ENCODE results near the gene MRPS9. TPM values are rescaled to one million over a fixed set of nuclear protein-coding genes. Genes with fewer than 3 reads are reported as not detected.

The MRPS9 gene
- total RNA-seq, 1 donor from 2014 or later, result 34.7 TPM

DNA sequence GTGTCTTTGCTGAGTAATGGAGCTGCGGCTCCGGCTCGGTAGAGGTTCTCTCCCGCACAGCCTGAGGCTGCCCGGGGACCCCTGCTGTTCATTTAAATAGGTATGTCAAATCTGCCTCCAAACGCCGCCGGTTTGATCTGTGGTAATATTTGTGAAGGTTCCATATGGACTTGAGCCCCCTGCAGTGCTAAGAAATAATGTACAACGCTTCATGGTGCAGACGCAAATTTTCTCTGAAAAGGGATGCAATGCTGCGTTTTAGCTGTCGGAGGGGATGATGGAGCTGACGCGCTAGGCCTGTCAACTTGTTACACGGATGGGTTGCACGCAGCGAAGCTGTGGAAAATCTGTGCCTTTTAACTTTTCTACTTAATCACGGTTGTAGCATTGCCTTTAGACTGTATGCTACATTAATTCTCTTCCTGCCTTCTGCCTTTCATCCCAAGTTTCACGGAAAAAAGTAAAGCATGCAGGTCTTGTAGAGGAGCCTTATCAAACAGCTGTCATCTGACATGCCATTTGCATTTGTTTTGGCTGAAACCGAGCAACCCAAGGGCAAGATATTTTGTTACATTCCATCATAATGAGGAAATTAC is 43.2 kb downstream of the MRPS9 start:
- TF ChIP-seq, protein P1, sequence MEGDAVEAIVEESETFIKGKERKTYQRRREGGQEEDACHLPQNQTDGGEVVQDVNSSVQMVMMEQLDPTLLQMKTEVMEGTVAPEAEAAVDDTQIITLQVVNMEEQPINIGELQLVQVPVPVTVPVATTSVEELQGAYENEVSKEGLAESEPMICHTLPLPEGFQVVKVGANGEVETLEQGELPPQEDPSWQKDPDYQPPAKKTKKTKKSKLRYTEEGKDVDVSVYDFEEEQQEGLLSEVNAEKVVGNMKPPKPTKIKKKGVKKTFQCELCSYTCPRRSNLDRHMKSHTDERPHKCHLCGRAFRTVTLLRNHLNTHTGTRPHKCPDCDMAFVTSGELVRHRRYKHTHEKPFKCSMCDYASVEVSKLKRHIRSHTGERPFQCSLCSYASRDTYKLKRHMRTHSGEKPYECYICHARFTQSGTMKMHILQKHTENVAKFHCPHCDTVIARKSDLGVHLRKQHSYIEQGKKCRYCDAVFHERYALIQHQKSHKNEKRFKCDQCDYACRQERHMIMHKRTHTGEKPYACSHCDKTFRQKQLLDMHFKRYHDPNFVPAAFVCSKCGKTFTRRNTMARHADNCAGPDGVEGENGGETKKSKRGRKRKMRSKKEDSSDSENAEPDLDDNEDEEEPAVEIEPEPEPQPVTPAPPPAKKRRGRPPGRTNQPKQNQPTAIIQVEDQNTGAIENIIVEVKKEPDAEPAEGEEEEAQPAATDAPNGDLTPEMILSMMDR (IDR thresholded peaks at IDR 0.05; ENCODE audit: insufficient read depth, low read length, poor library complexity, severe bottlenecking), result peak; percentile 1
- H3K4me3 ChIP-seq (ENCODE audit: low read depth, low read length), result no peak overlapping the region
- DNase-seq (ENCODE audit: low read depth), result no peak

DNA sequence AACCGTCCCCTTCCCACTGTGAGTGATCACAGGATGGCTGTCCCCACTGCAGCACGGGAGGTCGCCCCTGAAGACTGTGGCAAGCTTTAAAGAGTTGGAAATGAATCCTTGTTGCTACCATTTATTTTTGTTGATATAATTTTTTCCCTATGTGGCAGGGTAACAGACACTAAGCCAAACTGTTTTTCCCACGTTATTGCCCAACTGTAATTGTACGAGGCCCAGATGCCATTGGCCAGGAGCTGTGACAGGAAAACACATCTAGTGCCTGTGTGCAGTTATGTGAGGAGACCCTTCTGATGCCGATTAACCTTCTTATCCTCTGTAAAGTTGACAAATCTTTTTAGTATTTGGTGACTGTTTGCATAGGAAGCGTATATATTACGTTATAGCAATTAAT is 44.2 kb downstream of the MRPS9 start:
- TF ChIP-seq, protein P1 (IDR thresholded peaks at IDR 0.05; ENCODE audit: insufficient read depth, low read length, poor library complexity, severe bottlenecking), result no peak
- Histone ChIP-seq H3K36me3 (ENCODE audit: control insufficient read depth, insufficient read depth, low read length) (no peaks in the 10 kb centered on the region), H3K4me3 (ENCODE audit: low read depth, low read length) (no peak overlapping the region), H3K27me3 (ENCODE audit: control insufficient read depth, insufficient read depth, low read length) (no peaks in the 10 kb centered on the region)
- DNase-seq (ENCODE audit: low read depth), result no peak

More for the DNA sequence above, 43.2 kb downstream of the MRPS9 start:
- no peaks in the 10 kb centered on the region for H3K27me3 ChIP-seq (ENCODE audit: control insufficient read depth, insufficient read depth, low read length)
- H3K36me3 ChIP-seq (ENCODE audit: control insufficient read depth, insufficient read depth, low read length), result no peaks in the 10 kb centered on the region

DNA sequence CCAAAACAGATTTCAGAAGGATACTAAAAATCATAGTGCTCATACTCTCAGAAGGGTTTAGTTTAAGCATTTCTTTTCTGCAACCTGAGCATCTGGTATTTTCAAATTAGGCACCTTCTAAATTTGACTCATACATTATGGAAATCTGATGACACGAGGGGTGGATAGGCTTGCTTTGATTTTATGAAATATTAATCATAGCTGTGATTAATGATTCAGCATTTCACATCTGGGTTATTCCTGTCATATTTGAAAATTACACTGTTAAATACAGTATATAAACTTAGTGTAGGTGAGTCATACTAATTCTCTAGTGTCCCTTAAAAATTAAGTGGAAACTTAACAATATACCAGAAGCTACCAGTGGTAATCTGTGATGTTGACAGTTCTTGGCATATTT is 47.7 kb downstream of the MRPS9 start:
- H3K36me3 ChIP-seq (ENCODE audit: control insufficient read depth, insufficient read depth, low read length), result no peaks in the 10 kb centered on the region
- DNase-seq (ENCODE audit: low read depth), result no peak
- H3K27me3 ChIP-seq (ENCODE audit: control insufficient read depth, insufficient read depth, low read length), result no peaks in the 10 kb centered on the region
- no peak overlapping the region for H3K4me3 ChIP-seq (ENCODE audit: low read depth, low read length)
- TF ChIP-seq, protein P1 (IDR thresholded peaks at IDR 0.05; ENCODE audit: insufficient read depth, low read length, poor library complexity, severe bottlenecking), result no peak

DNA sequence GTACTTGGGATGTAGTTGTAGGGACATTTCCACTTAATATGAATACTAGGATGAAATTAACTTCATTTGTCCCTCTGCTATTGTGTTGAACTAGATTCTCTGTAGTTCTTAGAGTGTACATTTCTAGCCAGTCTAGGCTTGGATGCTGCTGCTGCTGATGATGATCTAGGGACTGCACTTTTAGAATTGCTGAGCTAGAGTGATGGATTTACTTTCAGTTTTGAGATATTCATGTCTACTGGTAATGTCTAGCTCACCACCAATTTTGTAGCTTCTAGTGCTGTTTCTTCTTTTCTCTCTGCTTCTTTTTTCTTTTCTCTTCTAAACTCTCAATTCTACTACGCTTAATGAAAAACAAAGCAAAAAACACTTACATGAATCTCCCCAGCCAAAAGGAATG is 49.4 kb downstream of the MRPS9 start:
- Histone ChIP-seq H3K36me3 (ENCODE audit: control insufficient read depth, insufficient read depth, low read length) (no peaks in the 10 kb centered on the region), H3K4me3 (ENCODE audit: low read depth, low read length) (no peak overlapping the region), H3K27me3 (ENCODE audit: control insufficient read depth, insufficient read depth, low read length) (no peaks in the 10 kb centered on the region)
- TF ChIP-seq, protein P1 (IDR thresholded peaks at IDR 0.05; ENCODE audit: insufficient read depth, low read length, poor library complexity, severe bottlenecking), result no peak
- DNase-seq (ENCODE audit: low read depth), result no peak

DNA sequence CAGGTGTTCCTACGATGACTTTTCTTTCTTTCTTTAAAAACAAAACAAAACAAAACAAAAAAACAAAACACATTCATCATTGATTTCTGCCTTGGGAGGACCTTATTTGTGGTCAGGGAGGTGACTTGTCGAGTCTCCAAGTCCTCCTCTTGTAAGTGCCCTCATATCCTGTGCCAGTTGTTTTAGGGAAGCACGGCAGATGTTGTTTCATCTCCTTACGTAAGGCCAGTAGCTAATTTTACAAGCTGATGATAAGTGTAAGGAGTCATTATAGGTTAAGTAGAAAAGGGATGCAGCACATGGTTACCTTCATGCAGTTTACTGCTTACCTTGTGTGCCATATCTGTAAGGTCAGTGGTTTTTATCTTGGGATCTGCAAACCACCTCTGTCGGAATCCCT is 52.2 kb downstream of the MRPS9 start:
- no peak overlapping the region for H3K4me3 ChIP-seq (ENCODE audit: low read depth, low read length)
- no peak for DNase-seq (ENCODE audit: low read depth)
- no peaks in the 10 kb centered on the region for H3K36me3 ChIP-seq (ENCODE audit: control insufficient read depth, insufficient read depth, low read length)
- no peaks in the 10 kb centered on the region for H3K27me3 ChIP-seq (ENCODE audit: control insufficient read depth, insufficient read depth, low read length)
- TF ChIP-seq, protein P1 (IDR thresholded peaks at IDR 0.05; ENCODE audit: insufficient read depth, low read length, poor library complexity, severe bottlenecking), result no peak

DNA sequence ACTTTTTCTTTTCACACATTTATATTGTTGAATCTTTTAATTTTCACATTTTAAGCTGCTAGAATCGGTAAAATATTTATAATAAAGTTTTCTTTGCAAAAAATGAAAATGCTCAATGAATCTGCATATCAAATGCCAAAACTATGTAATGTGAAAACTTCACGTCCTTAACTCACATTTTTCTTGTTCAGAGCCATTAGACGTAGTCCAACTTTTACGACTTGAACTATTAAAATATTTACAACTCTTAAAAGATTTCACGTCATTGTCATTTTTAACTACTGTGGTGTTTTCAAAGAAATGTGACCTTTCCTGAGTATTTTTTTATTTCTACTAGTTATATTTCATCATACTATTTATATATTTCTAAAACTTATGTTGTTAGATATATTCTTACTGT is 54.9 kb downstream of the MRPS9 start:
- Histone ChIP-seq H3K27me3 (ENCODE audit: control insufficient read depth, insufficient read depth, low read length) (no peaks in the 10 kb centered on the region), H3K4me3 (ENCODE audit: low read depth, low read length) (no peak overlapping the region), H3K36me3 (ENCODE audit: control insufficient read depth, insufficient read depth, low read length) (no peaks in the 10 kb centered on the region)
- DNase-seq (ENCODE audit: low read depth), result no peak
- TF ChIP-seq, protein P1 (IDR thresholded peaks at IDR 0.05; ENCODE audit: insufficient read depth, low read length, poor library complexity, severe bottlenecking), result no peak

All from kidney epithelial cell (primary cell).